NCI-H2227 (cell line): ENCODE results near the gene UBE3B.

Experiments used
- DNase-seq: peaks from one replicate; lab custom pipeline; 2025; ENCODE audit not compliant: unreplicated experiment; lab: John Stamatoyannopoulos, UW

Gene UBE3B

GRCh38 chr12:109549613-109550270 is 72.3 kb downstream of the UBE3B start:
- no peak for DNase-seq

GRCh38 chr12:109550281-109550680 is 72.8 kb downstream of the UBE3B start:
- DNase-seq, result no peak

GRCh38 chr12:109551108-109551507 is 73.7 kb downstream of the UBE3B start:
- no peak for DNase-seq

DNA sequence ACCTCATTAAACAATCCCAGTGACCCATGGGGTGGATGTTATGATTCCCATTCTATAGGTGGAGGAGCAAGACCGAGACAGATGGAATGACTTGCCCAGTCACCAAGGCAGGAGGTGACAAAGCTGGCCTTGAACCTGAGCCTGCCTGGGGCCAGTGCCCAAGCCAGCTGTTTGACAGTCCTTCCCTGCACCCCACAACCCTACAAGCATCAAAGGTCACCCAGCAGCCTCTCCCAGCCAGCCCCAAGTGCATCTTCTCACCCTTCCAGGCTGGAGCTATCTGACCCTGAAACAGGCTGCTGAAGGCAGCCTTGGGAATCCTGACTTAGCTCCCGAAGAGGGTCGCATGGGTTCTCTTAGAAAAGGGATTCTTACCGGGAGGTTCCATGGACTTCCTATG is 75.5 kb downstream of the UBE3B start:
- DNase-seq, result no peak

GRCh38 chr12:109553483-109553882 is 76.0 kb downstream of the UBE3B start:
- no peak for DNase-seq

DNA sequence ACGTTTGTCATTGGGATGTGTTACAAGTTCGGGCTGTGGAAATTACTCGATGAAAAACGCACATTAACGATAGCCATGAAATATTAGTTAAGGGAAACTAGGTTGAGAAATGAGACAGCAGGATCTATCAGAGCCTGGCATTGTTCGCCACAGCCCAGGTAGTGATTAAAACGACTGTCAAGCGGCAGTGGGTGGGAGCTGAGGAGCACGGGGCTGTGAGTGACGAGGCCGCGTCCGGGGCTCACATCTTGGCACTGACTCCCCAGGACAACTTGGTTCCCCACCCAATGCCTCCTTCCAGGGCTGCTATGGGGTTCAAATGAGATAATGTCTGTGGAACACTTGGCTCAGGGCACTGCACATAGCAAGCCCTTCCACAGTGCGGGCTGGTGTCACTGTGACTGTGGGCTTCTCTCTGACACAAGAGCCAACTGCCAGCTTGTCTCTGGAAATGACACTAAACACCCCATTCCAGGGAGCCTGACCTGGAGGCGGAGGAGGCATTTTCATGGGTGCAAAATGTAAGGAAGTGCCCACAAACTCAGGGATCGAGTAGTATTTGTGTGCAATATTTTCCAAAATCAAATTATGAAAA is 76.6 kb downstream of the UBE3B start:
- no peak for DNase-seq

DNA sequence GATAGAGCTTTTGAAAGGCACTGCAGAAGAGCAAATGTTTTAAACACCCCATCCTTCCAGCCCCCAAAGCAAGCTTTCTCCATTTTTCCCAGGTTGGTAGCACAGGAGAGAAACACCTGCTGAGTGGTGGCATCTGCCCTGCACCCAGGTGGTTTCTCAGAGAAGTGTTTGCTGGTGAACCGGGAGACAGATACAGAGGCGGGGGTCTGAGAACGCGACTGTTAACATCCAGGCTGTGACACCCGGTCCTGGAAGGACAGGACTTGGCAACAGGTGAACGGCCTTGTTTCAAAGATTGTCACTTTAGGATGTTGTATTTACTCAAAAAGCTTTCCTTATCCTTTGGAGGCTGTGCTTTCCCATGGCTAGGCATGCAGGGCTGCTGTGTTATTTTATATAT is 77.3 kb downstream of the UBE3B start:
- DNase-seq, result no peak

DNA sequence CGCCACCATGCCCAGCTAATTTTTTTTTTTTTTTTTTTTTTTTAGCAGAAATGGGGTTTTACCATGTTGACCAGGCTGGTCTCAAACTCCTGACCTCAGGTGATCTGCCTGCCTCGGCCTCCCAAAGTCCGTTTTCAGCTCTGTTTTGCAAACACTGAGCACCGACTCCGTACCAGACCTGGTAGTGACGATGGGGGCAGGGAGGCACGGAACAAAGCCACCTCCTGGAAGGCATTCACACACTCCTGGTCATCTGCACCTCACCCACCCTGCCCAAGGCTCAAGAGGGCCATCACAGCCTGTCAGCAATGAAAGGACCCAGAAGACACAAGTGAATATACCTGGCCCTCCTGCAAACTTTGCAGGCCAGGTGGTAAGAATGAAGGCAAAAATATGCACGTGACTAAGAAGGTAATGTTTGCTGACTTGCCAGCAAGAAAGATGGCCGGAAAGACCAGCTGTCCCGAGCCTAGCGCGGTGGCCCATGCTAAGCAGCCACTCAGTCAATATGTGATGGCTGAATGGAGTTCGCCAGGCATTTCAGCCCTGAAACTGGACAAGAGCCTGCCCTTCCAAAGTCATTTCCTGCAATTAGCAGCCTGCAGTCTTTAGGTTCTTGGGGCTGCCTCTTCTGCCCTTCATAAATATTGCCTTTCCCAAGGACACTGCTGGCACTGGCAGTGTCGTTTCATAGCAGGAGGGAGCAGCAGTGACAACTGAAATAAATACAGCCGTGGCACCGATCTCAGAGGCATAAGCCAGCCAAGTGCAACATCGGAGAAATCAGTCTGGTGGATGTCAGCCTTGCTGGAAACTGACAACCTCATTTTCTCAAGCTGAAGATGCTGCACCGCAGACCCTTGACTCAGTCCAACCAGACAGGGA is 78.2 kb downstream of the UBE3B start:
- no peak for DNase-seq

DNA sequence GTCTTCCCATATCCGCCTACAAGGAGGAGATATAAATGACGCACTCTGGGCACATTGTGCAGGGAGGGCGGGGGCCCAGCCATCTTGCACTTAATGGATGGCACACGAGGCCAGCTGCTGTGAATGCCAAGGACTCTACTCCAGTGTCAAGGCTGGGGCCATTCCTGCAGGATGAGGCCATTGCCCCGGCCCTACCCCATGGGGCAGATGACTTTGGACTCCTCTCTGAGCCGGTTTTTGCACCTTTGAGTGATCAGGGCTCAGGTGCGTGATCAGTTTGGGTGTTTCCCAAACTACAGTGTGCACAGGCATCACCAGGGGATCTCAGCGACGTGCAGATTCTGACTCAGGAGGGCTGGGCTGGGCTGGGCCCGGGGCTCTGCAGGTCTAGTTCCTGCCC is 79.8 kb downstream of the UBE3B start:
- DNase-seq, result no peak

DNA sequence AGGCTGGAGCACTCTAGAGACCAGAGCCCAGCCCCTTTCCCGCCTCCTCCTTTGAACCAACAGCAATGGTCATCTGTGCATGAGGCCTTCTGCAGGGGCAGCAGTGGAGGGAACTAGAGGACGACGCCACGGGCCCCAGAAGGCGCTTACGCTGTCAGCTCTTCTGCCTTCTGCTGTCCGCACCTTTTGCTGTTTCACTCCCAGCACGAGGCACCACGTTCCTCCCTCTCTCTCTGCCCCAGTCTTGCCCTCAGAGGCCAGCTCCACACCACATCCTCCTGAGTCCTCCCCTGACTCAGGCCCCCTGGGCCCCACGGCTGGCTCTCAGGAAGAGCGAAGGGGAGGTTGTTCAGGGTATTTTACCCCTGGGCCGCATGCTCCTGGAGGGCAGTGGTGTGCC is 80.4 kb downstream of the UBE3B start:
- DNase-seq, result no peak

GRCh38 chr12:109558374-109559199 is 81.2 kb downstream of the UBE3B start:
- DNase-seq, result no peak

DNA sequence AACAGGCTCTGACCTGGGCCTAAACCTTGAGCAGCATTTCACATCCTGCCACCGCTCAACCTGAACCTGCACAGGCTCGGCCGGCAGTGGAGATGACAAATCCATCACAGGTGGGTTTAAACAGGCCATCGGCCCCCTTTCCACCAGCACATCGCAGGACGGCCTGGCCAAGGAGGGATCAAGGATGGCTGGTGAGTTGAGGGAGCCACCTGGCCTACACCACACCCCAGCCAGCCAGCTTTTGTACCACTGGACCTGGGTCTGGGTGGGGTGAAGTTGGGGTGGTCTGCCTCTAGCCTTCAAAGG is 81.7 kb downstream of the UBE3B start:
- no peak for DNase-seq

- no peak for DNase-seq
These were observed 82.2 kb downstream of the UBE3B start for GRCh38 chr12:109559601-109560000.

GRCh38 chr12:109560867-109561710 is 83.7 kb downstream of the UBE3B start:
- DNase-seq, result no peak

DNA sequence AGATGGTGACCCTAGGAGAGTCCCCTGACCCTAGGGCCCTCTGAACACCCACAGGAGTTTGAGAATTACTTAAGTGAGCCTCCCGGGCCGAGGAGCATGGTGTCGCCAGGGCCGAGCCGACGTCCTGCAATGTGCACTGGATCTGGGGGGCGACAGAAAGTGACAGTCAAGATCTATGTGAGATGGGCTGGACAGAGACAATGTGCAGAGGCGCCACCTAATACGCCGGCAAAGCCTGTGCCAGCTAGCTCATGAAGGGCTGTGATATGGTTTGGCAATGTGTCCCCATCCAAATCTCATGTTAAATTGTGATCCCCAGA is 84.2 kb downstream of the UBE3B start:
- DNase-seq, result no peak

GRCh38 chr12:109562871-109563270 is 85.4 kb downstream of the UBE3B start:
- DNase-seq, result no peak

- DNase-seq, result no peak
These were observed 86.2 kb downstream of the UBE3B start for GRCh38 chr12:109563291-109564284.

DNA sequence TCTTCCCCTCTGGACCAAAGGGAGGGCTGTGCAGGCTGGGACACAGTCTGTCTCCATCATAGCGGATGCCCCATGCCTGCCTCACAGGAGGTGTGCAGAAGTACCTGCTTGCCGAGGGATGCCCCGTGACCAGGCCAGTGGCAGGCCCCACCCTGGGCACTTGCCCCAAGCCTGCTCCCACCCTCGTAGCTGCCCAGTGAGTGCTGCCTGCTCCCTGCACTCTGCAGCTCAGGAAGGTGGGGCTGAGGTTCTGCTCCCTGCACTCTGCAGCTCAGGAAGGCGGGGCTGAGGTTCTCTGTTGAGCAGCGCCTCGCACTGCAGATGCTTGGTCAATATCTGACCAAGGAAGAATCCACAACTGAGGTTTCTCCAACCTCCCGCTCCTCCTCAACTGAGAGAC is 89.0 kb downstream of the UBE3B start:
- DNase-seq, result no peak

DNA sequence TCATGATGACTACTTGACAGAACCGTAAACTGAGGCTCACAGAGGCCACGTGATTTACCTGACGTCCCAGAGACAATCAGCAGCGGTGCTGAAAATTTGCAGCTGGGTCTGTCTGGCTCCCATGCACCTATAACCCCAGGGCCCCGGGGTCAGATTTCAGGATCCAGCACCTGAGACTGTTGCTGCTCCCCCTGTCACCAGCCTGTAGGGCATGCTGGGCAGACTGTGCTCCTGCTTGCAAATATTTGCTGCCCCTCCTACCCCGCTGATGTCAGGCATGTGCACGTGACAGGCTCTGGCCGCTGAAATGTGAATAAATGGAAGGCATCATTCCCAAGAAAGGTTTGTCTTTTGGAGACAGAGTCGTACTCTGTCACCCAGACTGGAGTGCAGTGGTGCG is 89.9 kb downstream of the UBE3B start:
- no peak for DNase-seq

GRCh38 chr12:109567967-109568366 is 90.5 kb downstream of the UBE3B start:
- no peak for DNase-seq
